GM19238 (cell line): ENCODE measurements around the gene ALKAL2.

Experiments used
- DNase-seq: peaks from one replicate; pipeline ENCODE4 v3.0.0; 2011; ENCODE audit warnings: low spot score; ENCODE audit not compliant: insufficient read length

Gene ALKAL2

DNA sequence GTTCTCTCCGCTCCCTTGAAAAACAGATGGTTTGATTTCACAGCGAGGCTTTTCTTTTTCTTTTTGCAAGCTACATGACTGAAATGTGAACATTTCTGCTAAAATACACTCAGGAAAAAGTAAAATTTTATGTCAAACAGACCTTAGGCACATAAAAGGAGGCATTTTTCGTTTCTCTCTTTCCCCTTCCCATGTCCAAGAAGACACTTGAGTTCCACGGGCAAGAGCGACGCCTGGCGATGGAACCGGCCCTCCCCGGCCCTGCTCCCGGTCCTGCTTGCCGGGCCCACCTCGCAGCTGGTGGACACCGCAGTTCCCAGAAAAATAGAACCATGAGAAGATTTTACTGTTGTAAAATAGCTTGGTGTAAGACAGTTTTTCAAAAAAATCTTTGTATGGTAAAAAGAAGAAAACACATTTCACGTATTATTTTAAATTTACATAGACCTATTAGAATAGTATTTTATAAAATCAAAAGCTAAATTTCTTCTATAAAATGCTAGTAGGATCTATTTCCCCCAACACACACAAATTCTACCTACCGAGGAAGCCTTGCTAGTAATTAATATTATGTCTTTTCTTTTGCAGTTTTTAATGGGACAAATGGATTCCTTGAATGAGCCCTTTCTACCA, 2.3 kb upstream of the ALKAL2 start:
- no peak for DNase-seq

DNA sequence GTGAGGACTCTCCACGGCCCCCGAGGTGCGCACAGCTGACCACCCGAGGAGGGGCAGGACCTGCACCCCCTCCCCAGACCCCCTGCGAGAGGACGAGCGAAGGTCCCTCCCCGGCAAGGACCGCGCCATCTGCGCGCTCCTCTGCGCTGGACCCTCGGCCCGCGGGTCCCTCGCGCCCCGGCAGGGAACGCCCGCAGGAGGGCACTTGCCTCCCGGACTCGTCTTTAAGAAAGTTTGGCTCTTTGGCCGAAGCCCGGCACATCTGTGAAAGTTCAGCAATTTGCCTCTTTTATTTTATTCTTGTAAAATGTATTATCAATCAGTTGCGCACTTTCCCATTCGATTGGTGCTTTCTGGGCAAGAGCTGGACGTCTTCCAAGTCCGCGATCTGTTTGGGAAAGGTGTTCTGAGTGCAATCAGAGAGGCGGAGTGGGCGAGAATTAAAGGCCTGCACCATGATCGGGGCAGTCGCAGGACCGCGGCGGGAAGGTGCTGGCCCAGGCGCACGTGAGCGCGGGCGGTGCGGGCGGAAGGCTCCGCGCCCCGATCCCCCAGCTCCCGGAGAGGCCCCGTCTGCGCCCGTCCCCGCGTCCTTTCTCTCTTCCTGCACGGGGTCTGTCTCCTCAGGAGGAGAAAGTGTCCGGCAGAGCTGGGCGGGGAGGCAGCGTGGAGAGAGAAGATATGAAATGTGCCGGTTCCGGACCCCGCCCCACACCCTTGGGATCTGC, 1.6 kb upstream of the ALKAL2 start:
- DNase-seq: no peak

DNA sequence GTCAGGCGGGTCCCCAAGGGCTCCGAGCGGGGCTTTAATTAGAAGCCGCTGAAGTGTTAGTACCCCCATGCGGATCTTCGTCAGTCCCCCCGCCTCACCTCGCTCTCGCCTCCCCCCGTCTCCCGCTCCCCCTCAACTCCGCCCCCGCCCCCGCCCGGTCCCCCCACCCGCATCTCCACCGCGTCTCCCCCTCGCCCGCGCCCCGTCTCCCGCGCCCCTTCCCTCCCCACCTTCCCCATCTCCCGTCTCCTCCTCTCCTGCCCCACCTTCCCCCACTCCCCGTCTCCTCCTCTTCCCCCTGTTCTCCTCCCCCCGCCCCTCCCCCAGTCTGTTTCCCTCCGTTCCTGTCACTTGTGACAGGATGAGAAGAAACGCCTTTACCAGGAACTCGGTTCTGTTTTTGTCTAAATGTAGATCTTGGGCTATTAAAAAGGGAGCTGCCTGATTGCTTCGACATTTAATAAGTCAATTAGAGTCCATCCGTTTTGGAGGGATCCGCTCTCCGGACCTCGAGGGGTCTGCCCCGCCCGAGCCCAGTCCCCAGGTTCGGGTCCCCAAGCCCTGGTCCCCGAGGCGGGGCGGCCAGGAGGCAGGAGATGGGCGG, 969 bp upstream of the ALKAL2 start:
- DNase-seq: no peak

- no peak for DNase-seq
These were observed 413 bp downstream of the ALKAL2 start for GRCh38 chr2:287471-287885.

DNA sequence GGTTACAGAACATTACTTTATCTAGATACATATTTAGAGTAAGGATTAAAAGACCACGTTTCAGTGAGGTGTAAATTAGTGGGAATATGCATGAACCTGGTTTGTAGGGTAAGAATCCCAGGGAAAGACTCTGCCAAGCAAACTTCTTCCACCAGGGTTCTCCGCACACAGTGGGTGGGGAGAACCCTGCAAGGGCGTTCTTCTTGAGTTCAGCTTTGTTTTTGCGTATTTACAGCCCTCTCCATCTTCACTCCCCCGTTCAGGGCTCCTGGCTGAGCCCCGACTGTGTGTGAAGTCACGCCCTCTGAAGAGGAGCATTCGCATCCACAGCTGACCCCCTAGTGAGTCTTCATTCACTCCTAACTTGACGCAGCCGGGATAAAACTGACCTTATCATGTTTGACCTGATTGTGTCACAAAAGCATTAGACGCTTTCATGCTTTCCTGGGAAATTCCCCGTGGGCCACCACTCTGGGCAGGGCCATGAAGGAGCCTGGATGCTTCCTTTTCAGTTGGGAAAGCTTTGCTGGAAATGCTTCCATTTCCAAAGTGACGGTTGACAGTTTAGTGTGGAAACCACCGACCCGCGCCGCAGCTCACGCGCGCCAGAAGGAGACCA, 1.0 kb downstream of the ALKAL2 start:
- DNase-seq: no peak

DNA sequence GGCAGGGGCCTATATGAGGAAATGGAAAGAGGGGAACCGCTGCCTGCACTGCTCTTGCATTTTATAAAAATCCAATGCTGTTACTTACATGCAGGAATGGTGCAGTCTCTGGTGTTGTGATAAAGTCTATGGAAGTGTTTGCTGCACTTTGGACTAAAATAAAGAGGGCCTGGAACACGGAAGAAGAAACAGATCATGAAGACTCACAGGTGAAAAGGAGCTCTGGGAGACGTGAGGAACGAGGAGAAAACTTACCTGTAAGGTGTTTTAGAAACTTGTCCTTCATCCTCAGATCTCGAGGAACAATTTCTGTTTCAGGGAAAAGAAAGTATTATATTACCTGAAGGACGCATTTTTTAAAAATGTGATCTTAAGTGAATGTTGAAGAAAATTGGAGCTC, 1.9 kb downstream of the ALKAL2 start:
- no peak for DNase-seq

- DNase-seq: no peak
These were observed 2.4 kb downstream of the ALKAL2 start for GRCh38 chr2:285531-285930.

- no peak for DNase-seq
These were observed 2.9 kb downstream of the ALKAL2 start for GRCh38 chr2:284896-285492.

- DNase-seq: no peak
These were observed 3.7 kb downstream of the ALKAL2 start for GRCh38 chr2:283996-284794.

GRCh38 chr2:282371-283263, 5.3 kb downstream of the ALKAL2 start:
- no peak for DNase-seq

- no peak for DNase-seq
These were observed 6.5 kb downstream of the ALKAL2 start for GRCh38 chr2:281381-281780.

DNA sequence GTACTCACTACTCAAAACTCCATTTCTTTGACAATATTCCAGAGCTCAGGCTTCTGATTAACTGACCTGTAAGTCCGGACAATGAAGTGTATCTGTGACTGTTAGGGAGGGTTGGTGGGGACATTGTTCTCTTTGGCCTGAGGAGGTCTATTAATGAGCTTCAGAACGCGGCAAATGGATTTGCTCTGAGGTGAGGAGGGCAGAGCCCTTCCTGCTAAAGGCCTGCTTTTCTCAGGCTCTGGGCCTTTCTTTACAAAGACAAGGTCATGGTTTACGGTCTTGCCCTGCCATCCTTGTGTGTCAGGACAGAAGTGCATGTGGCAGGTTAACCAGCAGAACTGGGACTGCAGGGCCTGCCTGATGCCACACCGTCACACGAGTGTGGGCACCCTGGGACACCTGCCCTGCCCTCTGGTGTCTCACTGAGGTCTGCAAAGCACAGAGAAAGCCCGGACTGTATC, 7.2 kb downstream of the ALKAL2 start:
- no peak for DNase-seq

DNA sequence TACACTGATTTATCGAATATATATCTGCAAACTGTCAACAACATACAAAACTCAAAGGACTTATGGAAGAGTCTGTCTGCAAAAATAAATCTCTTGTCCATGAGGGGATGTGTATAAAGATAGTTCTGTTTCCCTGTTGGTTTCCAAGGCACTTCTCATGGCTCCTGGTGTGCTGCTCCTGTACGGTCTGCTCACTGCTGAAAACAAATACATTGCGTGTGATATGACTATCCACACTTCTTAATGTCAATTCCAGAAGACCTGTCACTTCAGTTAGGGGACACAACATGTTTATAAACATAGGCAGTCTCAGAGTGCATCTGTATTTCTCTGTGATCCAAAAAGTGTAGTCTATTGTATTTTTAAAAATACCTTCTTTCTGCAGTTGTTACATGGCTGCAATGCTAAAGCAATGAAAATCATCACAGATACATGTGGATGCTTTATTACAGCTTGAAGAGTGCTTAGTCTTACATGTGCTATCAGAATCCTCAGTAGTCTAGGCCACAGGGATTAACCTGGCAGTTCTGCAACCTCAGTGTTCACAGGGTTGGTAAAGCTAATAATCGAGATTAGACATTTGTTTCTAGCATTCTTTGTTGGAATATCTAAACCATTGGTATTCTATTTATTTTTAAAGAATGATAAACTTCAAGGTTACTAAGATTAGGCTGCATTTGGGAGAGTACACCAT, 7.8 kb downstream of the ALKAL2 start:
- no peak for DNase-seq

DNA sequence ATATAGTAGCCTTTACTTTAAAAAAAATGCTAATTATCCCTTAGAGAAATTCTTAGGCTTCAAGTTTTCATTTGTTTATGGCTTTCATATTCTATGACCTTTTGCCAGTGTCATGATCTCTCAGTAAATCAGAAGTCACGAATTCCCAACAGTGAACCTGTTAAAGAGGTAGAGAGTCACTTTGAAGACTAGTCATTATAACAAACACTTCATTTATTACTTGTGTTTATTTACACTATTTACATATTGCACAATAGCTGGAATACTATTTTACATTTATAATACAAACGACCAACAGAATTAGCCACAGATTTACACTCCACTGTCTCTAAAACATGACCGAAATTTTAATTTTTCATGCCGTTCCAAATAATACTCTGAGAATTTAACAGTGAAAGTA, 8.5 kb downstream of the ALKAL2 start:
- no peak for DNase-seq

GRCh38 chr2:278927-279320, 9.0 kb downstream of the ALKAL2 start:
- DNase-seq: no peak

DNA sequence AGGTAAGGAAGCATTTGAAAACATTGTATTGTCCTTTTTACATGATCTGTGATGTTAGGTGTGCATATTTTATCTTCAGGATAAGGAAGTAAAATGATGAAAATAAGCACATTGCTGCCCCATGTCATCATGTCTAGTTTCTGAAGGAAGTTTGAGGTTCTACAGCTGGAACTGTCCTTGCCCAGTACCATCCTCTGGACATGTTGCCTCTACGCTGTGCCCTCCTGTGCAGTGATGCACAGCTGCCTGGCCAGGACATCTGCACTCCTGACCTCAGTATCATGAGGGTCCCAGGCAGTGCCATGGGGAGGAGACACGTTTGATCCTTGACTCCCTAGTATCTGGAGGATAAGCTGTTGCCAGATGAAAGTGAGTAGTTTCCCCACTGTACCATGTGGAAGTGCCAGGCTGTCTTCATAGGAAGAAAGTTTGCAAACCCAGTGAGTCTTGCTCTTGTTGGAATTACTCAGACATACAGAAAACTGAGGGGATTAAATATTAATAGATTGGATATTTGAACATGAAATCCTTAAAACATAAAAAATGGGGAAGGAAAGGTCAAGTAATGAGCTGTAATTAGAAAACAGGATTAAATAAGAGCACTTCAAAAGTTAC, 9.5 kb downstream of the ALKAL2 start:
- no peak for DNase-seq

GRCh38 chr2:275466-275865, 12.4 kb downstream of the ALKAL2 start:
- no peak for DNase-seq

GRCh38 chr2:274503-274902, 13.4 kb downstream of the ALKAL2 start:
- DNase-seq: no peak

- no peak for DNase-seq
These were observed 14.6 kb downstream of the ALKAL2 start for GRCh38 chr2:273333-273732.
